GM12878 (cell line): ENCODE data around the gene IFT122. TPM values are rescaled to one million over a fixed set of nuclear protein-coding genes. Genes with fewer than 3 reads are reported as not detected.

Source experiments
- ATAC-seq: fragments of 200-7000 bp; cut with Tn5 transposase; 3 replicates; pipeline ENCODE4 v1.9.1; 2020; ENCODE audit warnings: mild to moderate bottlenecking, moderate library complexity
- BruUV-seq: library from RNA; stranded (reverse); fragments of 400-500 nt; replicated peaks from 2 replicates; lab custom pipeline; 2021; lab: Mats Ljungman, UMichigan
- CTCF ChIA-PET: fragments of 300-600 bp; sonication (Branson Sonifier 250); formaldehyde crosslinking; extraction: SDS; loops from one replicate; lab custom pipeline; 2021; ENCODE audit warnings: inconsistent platforms; lab: Yijun Ruan, JAX
- POLR2A ChIA-PET: fragments of 350-600 bp; formaldehyde crosslinking; extraction: SDS; loops from one replicate; lab custom pipeline; 2021; ENCODE audit warnings: inconsistent platforms; lab: Charles Lee
- RAD21 ChIA-PET: fragments of 300-600 bp; sonication (Branson Sonifier 250); formaldehyde crosslinking; loops from one replicate; lab custom pipeline; 2023; ENCODE audit warnings: antibody characterized with exemption; ENCODE audit not compliant: unreplicated experiment; lab: Charles Lee
- SMC1A ChIA-PET: fragments of 300-600 bp; sonication (Branson Sonifier 250); formaldehyde crosslinking; loops from one replicate; lab custom pipeline; 2023; ENCODE audit not compliant: unreplicated experiment, uncharacterized antibody; lab: Charles Lee
- DNase-seq: peaks from one replicate; pipeline ENCODE4 v3.0.0-alpha.2; 2011; ENCODE audit warnings: low read depth, low spot score
- FAIRE-seq: peaks from 3 replicates; lab custom pipeline; 2011; peaks lifted over from hg19 to GRCh38; lab: Jason Lieb, UNC
- H2AFZ ChIP-seq: 2 replicates; pipeline ENCODE4 v1.6.0; 2011; ENCODE audit warnings: low read depth, low read length, control low read depth; ENCODE audit not compliant: control insufficient read depth
- H3K27ac ChIP-seq: 2 replicates; pipeline ENCODE4 v1.5.1; 2011; ENCODE audit warnings: control low read depth; ENCODE audit not compliant: control insufficient read depth, insufficient read depth
- H3K27me3 ChIP-seq, 2 experiments: replicated peaks in 1 of 2; 2 replicates each; pipeline versions ENCODE4 v1.6.0 to v1.6.1; 2011; ENCODE audit warnings: low read length in 1 of 2; ENCODE audit not compliant: control insufficient read depth in 2 of 2, insufficient read depth in 2 of 2
- H3K36me3 ChIP-seq, 2 experiments: 2 replicates each; pipeline ENCODE4 v1.5.1; 2011; ENCODE audit warnings: low read length in 1 of 2; ENCODE audit not compliant: control insufficient read depth in 2 of 2, insufficient read depth in 2 of 2
- H3K4me1 ChIP-seq: 2 replicates; pipeline ENCODE4 v1.6.1; 2011; ENCODE audit warnings: mild to moderate bottlenecking, low read length, moderate library complexity, mixed read lengths; ENCODE audit not compliant: control insufficient read depth, insufficient read depth
- H3K4me2 ChIP-seq: 2 replicates; pipeline ENCODE4 v1.6.0; 2011; ENCODE audit warnings: control low read depth; ENCODE audit not compliant: control insufficient read depth, insufficient read depth
- H3K4me3 ChIP-seq: fragments of 200-600 bp; sonication (generic); 2 replicates; pipeline ENCODE4 v1.5.1; 2016
- H3K79me2 ChIP-seq: 2 replicates; pipeline ENCODE4 v1.6.0; 2011; ENCODE audit warnings: low read length; ENCODE audit not compliant: control insufficient read depth, insufficient read depth
- H3K9ac ChIP-seq: 2 replicates; pipeline ENCODE4 v1.8.0; 2011; ENCODE audit warnings: low read length, control low read depth, mixed read lengths; ENCODE audit not compliant: control insufficient read depth, insufficient read depth
- H3K9me3 ChIP-seq: replicated peaks from 3 replicates; pipeline ENCODE4 v1.5.1; 2011; ENCODE audit warnings: mild to moderate bottlenecking, low read length; ENCODE audit not compliant: control insufficient read depth, insufficient read depth
- H4K20me1 ChIP-seq: 2 replicates; pipeline ENCODE4 v1.6.0; 2011; ENCODE audit not compliant: control insufficient read depth, insufficient read depth
- EZH2 ChIP-seq: IDR thresholded peaks from 2 replicates; pipeline ENCODE4 v1.6.1; 2012; ENCODE audit warnings: low read depth, mild to moderate bottlenecking, control low read depth, inconsistent platforms, low read length, borderline replicate concordance; ENCODE audit not compliant: control insufficient read depth
- HCFC1 ChIP-seq: fragments of 150-350 bp; IDR thresholded peaks from 2 replicates; pipeline ENCODE4 v1.6.1; 2014; ENCODE audit warnings: low read length
- MYB ChIP-seq: fragments of 150-350 bp; IDR thresholded peaks from 2 replicates; pipeline ENCODE4 v1.6.1; 2014; ENCODE audit warnings: mild to moderate bottlenecking, low read depth, low read length, borderline replicate concordance
- NKRF ChIP-seq: fragments of 450-650 bp; conservative IDR thresholded peaks from 2 replicates; pipeline ENCODE4 v1.6.1; 2017; ENCODE audit warnings: mild to moderate bottlenecking, moderate library complexity
- PAX8 ChIP-seq: fragments of 450-650 bp; IDR thresholded peaks from 2 replicates; pipeline ENCODE4 v1.6.1; 2017; ENCODE audit warnings: mild to moderate bottlenecking, moderate library complexity
- RAD21 ChIP-seq: IDR thresholded peaks from 2 replicates; pipeline ENCODE4 v1.6.1; 2011; ENCODE audit warnings: mild to moderate bottlenecking, low read depth, low read length, moderate library complexity; ENCODE audit not compliant: insufficient read depth
- SRF ChIP-seq, 2 experiments: IDR thresholded peaks; 2 replicates each; pipeline ENCODE4 v1.6.1; 2011; ENCODE audit warnings: low read depth in 2 of 2, low read length in 2 of 2, mild to moderate bottlenecking in 1 of 2, moderate library complexity in 1 of 2
- STAT1 ChIP-seq: fragments of 450-650 bp; conservative IDR thresholded peaks from 2 replicates; pipeline ENCODE4 v1.6.1; 2014; ENCODE audit warnings: antibody characterized with exemption, mild to moderate bottlenecking
- SUPT20H ChIP-seq: IDR thresholded peaks from 2 replicates; pipeline ENCODE4 v1.6.1; 2011; ENCODE audit warnings: low read depth, mild to moderate bottlenecking, low read length, moderate library complexity, borderline replicate concordance; ENCODE audit not compliant: control insufficient read depth
- YY1 ChIP-seq: IDR thresholded peaks from 2 replicates; pipeline ENCODE4 v1.6.1; 2011; ENCODE audit warnings: low read depth, mild to moderate bottlenecking, low read length
- WGBS: methylation state at CpG from one replicate; pipeline ENCODE4 v1.1.6; 2016; ENCODE audit warnings: low lambda C conversion rate; ENCODE audit not compliant: insufficient replicate concordance, insufficient coverage; ENCODE audit errors: missing lambda C conversion rate; 5-methylcytosine and 5-hydroxymethylcytosine counted together
- in situ Hi-C: fragments of 300-500 bp; cut with MboI; formaldehyde crosslinking; loops from 9 replicates; pipeline ENCODE4 v1.14.3; 2018; ENCODE audit warnings: mixed read lengths
- intact Hi-C: fragments of 100-400 bp; cut with micrococcal nuclease; formaldehyde crosslinking; loops from one replicate; pipeline ENCODE4 v1.14.2; 2022; ENCODE audit not compliant: unreplicated experiment
- polyA plus RNA-seq, 11 experiments: library from polyadenylated mRNA; depleted of rRNA in 4 of 11; unstranded in 6 of 11; stranded (reverse) in 5 of 11; fragments of >200 nt; fragmentation: Nextera tagmentation in 4 of 11; fragmentation: Illumina TruSeq in 1 of 11; extraction: Ambion mirVana in 4 of 11; extraction: Trizol in 1 of 11; gene quantifications; 1 replicate in 1 of 11; 2 replicates in 10 of 11; pipeline versions ENCODE4 v1.2.1 to v1.2.3, GENCODE V29; 2011 to 2016; ENCODE audit warnings: inconsistent platforms in 2 of 11, missing spikeins in 2 of 11, low read depth in 1 of 11
- total RNA-seq, 4 experiments: library from RNA; depleted of rRNA in 3 of 4; stranded (reverse); fragments of >200 nt in 3 of 4; fragmentation: Illumina TruSeq in 1 of 4; extraction: Trizol in 1 of 4; gene quantifications; 2 replicates each; pipeline versions ENCODE4 v1.2.1 to v1.2.3, GENCODE V29; 2013 to 2021
- TF ChIP-seq, protein P1 (sequence below): fragments of 450-650 bp; IDR thresholded peaks from 2 replicates; pipeline ENCODE4 v1.6.1; 2017; ENCODE audit warnings: borderline replicate concordance
- TF ChIP-seq, protein P2 (sequence below): fragments of 450-650 bp; IDR thresholded peaks from 2 replicates; pipeline ENCODE4 v1.6.1; 2018; ENCODE audit warnings: borderline replicate concordance, mild to moderate bottlenecking; ENCODE audit not compliant: partially characterized antibody
- TF ChIP-seq, protein P3 (sequence below): IDR thresholded peaks from 2 replicates; pipeline ENCODE4 v1.6.1; 2011; ENCODE audit warnings: low read depth, mild to moderate bottlenecking, low read length, moderate library complexity, borderline replicate concordance; ENCODE audit errors: extremely low read depth

Gene IFT122
- total and polyA plus RNA-seq, 10 of the 15 experiments (the other 5 are each of a cell fraction or from before 2014, with no cell fraction given): 1.8 to 19.2 (median 8.4) TPM

DNA sequence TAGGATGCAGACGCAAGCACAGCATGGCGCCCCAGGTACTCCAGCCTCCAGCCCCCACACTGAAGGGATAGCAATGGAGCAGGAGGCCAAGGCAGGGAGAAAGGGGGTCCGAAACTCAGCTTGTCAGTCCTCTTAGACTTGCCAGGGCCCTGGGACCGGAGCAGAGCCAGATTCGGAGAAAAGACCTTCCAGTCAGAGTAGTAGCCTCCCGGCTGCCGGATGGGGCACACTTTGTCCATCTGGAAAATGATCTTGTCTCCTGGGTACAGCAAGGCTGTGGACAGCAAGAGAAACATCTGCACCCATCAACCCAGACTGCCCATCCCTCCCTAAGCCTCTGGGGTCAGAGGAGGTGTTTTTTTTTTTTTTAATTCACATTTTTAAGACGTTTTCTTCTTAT lies 35.9 kb upstream of the IFT122 start:
- no TSS peak for BruUV-seq
- Histone ChIP-seq H3K4me3 (no peak overlapping the region), H2AFZ (no peak overlapping the region), H3K9ac (no peak overlapping the region), H3K27me3 (no peaks in the 10 kb centered on the region; a peak in 1 of 4 replicates), H4K20me1 (no peaks in the 10 kb centered on the region), H3K9me3 (no peaks in the 10 kb centered on the region), H3K4me1 (peaks cover 2% of the 10 kb centered on the region; the same call in 1 of the 2 replicates), H3K27ac (no peak overlapping the region), H3K4me2 (no peak overlapping the region), H3K79me2 (peaks cover 2% of the 10 kb centered on the region), H3K36me3 (no peaks in the 10 kb centered on the region)
- ChIA-PET CTCF (interaction anchor here (1.4 to 4.1 kb wide), 4 partner anchors 10 to 35 kb away, joined by 4 to 16 read pairs (median 9); partner anchors contain the start of genes IFT122 and MBD4), SMC1A (interaction anchor here (1.1 to 19.4 kb wide), 6 partner anchors 9 to 69 kb away, joined by 3 to 275 read pairs (median 5); partner anchors contain the start of genes IFT122 and MBD4), RAD21 (interaction anchor here (1.0 to 4.4 kb wide), 5 partner anchors 9 to 86 kb away, joined by 3 to 19 read pairs (median 3); partner anchors contain the start of genes IFT122 and MBD4), POLR2A (interaction anchor here (1.0 kb wide), 1 partner anchor 25 kb away, joined by 4 read pairs; the partner anchor contains the start of gene EFCAB12)
- 72% methylated on average over 8 of the region's 8 CpGs for WGBS
- no peak for TF ChIP-seq EZH2
- TF ChIP-seq STAT1: no peak
- TF ChIP-seq, protein P1, sequence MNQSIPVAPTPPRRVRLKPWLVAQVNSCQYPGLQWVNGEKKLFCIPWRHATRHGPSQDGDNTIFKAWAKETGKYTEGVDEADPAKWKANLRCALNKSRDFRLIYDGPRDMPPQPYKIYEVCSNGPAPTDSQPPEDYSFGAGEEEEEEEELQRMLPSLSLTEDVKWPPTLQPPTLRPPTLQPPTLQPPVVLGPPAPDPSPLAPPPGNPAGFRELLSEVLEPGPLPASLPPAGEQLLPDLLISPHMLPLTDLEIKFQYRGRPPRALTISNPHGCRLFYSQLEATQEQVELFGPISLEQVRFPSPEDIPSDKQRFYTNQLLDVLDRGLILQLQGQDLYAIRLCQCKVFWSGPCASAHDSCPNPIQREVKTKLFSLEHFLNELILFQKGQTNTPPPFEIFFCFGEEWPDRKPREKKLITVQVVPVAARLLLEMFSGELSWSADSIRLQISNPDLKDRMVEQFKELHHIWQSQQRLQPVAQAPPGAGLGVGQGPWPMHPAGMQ: no peak
- TF ChIP-seq, protein P2, sequence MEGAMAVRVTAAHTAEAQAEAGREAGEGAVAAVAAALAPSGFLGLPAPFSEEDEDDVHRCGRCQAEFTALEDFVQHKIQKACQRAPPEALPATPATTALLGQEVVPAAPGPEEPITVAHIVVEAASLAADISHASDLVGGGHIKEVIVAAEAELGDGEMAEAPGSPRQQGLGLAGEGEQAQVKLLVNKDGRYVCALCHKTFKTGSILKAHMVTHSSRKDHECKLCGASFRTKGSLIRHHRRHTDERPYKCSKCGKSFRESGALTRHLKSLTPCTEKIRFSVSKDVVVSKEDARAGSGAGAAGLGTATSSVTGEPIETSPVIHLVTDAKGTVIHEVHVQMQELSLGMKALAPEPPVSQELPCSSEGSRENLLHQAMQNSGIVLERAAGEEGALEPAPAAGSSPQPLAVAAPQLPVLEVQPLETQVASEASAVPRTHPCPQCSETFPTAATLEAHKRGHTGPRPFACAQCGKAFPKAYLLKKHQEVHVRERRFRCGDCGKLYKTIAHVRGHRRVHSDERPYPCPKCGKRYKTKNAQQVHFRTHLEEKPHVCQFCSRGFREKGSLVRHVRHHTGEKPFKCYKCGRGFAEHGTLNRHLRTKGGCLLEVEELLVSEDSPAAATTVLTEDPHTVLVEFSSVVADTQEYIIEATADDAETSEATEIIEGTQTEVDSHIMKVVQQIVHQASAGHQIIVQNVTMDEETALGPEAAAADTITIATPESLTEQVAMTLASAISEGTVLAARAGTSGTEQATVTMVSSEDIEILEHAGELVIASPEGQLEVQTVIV: no peak
- TF ChIP-seq PAX8: no peak
- no peak for TF ChIP-seq MYB
- TF ChIP-seq YY1: no peak
- no peak for TF ChIP-seq HCFC1
- TF ChIP-seq SRF (IDR thresholded peaks at IDR 0.05; ENCODE audit: low read depth in 2 of 2, low read length in 2 of 2): no peak
- no peak for TF ChIP-seq NKRF
- TF ChIP-seq, protein P3, sequence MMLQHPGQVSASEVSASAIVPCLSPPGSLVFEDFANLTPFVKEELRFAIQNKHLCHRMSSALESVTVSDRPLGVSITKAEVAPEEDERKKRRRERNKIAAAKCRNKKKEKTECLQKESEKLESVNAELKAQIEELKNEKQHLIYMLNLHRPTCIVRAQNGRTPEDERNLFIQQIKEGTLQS: no peak
- no peak for TF ChIP-seq SUPT20H
- no peak for TF ChIP-seq RAD21
- ATAC-seq (no peak), DNase-seq (no peak), FAIRE-seq (no peak)
- intact Hi-C loops (no loop called here), in situ Hi-C loops (no loop called here)
